Fibroblast of skin of right quadriceps (primary cell): ENCODE measurements around the gene TLCD3B.
"Not testable (repeated sequence)": the region's sequence is repeated elsewhere in the genome, so short reads cannot be mapped to it uniquely, and the experiment has no call there.

Source experiments
- DNase-seq: peaks from one replicate; pipeline ENCODE4 v3.0.0-alpha.2; 2013

The TLCD3B gene

DNA sequence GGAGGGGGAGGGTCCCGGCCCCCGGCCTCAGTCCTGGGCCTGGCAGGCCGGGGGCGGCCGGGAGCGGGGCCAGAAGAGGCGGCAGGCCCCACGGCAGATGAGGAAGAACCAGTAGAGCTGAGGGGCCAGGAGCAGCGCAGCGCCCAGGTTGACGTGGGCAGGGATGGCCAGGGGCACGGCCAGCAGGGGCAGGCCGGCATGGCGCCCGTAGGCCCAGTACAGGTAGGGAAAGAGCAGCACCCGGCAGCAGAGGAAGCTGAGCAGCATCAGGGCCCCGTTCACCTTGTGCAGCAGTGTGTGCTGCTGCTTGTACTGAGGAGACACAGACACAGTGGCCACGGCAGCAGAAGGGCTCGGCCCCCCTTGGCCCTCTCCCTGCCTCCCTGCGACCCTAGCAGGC, 5.9 kb downstream of the TLCD3B start:
- no peak for DNase-seq

DNA sequence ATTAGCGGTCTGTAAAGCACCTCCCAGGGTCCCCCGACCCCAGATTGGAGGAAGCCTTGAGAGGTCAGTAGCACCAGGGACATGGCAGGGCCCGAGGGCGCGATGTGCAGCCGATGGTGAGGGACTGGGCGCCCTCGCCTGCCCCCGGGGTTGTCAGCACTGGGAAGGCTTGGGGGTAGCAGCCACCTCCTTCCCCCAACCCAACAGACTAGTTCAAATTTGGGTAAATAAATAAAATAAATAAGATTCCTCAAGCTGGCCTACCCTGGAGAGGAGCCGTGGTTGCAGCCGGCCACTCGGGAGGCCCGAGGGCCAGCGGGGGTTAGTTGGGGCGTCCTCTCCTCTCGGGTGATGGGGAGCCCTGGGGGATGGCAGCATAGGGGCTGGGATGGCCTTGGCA, 6.6 kb downstream of the TLCD3B start:
- no peak for DNase-seq

DNA sequence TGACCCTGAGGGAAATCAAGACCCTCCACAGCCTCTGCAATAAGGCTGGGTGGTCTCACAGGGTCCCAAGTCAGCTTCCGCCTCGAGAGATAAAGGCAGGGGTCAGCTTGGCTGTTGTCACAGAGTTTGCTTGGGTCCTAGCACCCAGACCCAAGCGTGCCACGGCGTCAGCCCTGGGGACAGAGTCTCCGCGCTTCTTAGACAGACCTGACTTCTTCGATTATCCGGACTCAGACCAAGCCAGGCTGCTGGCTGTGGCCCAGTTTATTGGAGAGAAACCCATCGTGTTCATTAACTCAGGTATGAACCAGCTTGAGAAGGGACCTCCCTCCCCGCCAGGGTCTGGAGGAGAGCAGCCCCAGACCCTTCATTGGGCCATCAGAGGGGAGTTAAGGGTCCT, 7.5 kb downstream of the TLCD3B start:
- no peak for DNase-seq

DNA sequence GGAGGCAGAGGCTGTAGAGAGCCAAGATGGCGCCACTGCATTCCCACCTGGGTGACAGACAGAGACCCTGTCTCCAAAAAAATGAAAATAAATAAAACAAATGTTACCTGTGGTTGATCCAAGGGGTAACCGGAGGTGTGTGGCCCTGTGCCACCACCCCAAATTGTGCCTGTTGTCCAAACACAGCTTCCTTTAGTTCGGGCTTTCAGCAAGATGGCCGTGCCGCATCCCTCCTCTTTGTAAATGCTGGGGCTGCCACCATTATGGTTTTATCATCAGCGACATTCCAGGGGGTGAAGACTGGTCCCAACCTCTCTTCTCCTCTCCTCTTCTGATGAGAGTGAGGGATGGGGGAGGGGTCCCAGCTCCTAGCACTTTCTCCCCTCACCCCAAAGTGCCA, 8.2 kb downstream of the TLCD3B start, which contains the start of gene C16orf92:
C16orf92 (plus strand) TSS at position 312 of the 400 bp plus-strand sequence. CDS start 143 bp downstream, outside the sequence.
- DNase-seq: no peak

DNA sequence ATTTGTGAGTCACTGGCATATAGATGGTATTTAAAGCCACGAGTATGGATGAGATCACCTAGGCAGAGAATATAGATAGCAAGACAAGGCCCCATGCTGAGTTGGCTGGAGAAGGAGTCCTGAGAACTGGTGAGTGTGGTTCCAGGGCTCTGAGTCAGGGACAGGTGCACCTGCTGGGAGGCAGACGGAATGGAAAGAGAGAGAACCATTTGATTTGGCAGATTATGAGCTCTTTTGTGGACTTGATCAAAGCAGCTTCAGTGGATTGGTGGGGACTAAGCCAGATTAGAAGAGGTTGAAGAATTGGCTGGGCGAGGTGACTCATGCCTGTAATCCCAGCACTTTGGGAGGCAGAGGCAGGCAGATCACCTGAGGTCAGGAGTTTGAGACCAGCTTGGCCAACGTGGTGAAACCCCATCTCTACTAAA, 12.3 kb downstream of the TLCD3B start:
- peak; percentile 54 for DNase-seq

DNA sequence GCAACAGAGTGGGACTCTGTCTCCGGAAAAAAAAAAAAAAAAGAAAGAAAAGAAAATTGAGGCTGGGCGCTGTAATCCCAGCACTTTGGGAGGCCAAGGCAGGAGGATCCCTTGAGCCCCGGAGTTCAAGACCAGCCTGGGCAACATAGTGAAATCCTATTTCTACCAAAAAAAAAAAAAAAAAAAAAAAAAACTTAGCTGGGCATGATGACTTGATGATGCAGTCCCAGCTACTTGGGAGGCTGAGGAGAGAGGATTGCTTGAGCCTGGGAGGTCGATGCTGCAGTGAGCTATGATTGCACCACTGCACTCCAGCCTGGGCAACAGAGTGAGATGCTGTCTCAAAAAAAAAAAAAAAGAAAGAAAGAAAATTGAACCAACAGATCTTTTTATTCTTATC, 13.1 kb downstream of the TLCD3B start:
- not testable (repeated sequence) for DNase-seq

DNA sequence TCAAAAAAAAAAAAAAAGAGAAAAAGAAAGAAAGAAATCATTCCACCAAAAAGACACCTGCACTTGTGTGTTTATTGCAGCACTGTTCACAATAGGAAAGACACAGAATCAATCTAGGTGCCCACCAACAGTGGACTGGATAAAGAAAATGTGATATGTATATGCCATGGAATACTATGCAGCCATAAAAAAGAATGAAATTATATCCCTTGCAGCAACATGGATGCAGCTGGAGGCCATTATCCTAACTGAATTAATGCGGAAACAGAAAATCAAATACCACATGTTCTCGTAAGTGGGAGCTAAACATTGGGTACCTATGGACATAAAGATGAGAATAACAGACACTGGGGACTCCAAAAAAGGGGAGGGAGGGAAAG, 13.8 kb downstream of the TLCD3B start:
- no peak for DNase-seq

DNA sequence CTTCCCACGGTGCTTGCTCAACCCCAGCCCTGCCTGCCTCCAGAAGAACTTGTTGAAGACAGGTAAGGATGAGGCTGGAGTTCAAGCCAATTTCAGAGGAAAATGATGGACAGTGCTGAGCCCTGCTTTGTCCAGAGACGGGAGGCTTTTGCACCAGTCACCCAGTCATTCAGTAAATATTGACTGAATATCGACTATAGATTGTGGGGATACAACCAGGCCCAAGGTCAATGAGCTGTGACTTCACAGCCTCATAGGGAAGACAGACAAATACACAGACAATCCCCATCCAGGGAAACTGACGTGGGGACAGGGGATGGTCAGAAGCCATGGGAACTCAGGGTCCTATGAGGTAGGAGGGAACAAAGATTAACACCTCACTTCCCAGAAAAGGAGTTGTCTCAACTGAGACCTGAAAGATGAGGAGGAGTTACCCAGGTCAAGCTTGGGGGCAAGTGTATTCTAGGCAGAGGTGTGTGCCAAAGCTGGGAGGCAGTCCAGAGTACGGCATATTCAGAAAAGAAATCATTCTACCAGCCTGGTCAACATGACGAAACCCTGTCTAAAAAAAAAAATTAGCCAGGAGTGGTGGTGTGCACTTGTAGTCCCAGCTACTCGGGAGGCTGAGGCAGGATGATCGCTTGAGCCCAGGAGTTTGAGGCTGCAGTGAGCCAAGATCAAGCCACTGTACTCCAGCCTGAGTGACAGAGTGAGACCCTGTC, 14.4 kb downstream of the TLCD3B start:
- no peak for DNase-seq

DNA sequence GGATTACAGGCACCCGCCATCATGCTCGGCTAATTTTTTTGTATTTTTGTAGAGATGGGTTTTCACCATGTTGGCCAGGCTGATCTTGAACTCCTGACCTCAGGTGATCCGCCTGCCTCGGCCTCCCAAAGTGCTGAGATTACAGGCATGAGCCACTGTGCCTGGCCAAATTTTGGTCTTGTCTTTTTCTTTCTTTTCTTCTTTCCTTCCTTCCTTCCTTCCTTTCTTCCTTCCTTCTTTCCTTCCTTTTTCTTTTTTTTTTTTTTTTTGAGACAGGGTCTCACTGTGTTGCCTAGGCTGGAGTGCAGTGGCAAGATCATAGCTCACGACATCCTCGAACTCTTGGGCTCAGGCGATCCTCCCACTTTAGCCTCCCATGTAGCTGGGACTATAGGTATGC, 15.6 kb downstream of the TLCD3B start:
- not testable (repeated sequence) for DNase-seq

DNA sequence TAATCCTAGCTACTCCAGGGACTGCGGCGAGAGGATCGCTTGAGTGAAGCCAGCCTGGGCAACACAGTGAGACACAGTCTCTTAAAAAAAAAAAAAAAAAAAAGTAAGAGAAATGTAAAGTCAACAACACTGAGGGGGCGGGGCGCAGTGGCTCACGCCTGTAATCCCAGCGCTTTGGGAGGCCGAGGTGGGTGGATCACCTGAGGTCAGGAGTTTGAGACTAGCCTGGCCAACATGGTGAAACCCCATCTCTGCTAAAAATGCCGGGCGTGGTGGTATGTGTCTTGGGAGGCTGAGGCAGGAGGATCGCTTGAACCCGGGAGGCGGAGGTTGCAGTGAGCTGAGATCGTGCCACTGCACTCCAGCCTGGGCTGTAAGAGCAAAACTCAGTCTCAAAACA, 18.5 kb downstream of the TLCD3B start:
- not testable (repeated sequence) for DNase-seq

DNA sequence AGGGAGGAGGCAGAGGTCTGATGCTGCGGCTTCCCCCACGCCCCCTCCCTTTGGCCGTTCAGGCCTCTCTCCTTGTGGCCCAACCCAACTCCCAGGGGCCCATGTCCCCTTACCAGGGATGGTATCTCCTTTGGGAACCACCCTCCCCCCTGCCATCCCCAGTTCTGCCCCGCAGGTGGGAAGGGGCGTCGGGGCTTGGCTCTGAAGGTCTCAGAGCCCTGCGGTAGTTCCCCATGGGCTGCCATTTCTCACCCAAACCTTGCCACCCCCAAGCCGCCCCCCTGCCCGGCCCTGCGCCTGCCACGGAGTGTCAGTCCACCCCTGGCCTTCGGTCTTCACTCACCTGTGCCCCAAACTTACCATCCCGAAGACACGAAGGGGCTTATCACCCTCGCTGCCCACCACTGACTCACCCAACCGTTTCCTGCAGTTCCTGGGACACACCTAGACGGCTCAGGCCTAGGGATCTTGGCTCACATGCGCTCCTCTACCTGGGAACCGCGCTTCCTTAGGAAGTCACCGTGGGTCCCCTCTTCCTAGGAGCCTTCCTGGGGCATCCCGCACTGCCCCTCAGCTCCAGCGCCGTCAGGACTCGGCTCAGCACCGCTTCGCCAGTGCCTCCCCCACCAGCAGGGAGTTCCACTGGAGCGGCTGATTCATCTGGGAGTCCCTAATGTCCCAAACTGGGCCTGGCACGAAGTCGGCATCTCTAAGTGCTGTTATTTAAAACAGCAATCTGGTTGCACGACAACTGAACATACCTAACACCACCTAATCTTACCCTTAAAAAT, 19.2 kb downstream of the TLCD3B start:
- DNase-seq: no peak

DNA sequence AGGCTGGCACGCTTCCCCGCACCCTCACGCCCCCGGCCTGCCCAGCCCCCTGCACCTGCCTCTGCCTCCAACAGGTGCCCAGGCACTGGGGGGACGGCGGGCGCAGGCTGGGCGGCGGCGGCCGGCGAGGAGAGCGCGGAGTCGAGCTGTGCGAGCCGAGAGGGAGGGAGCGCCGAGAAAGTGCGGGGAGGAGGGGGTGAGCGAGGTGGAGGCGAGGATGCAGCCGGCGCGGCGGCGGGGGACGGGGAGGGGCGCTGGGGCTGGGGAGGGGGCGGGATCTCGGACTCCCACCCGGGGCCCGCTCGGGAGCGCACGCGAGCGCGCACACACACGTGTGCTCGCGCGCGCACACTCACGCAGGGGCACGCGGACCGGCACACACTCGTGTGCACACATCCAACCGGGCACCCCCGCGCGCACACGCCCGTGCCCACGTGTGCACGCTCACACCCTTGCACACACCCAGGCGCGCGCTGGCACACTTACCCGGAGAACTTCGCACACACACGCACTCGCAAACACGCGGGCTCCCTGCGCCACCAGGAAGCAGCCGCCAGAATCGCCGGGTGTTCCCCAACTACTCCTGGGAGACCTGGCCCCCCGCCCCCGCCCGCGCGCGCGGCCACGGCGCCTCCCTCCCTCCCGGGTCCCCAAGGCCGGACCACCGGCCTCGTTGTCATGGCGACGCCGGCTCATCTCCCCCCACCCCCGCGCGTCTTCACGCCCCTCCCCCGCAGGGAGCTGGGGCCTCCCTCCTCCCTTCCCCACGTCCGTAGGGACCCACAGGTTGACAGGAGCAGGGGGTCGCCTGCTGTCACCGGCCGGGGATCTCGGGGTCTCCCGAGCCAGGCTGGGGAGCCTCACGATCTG, 20.0 kb downstream of the TLCD3B start, which contains the start of gene DOC2A:
DOC2A (minus strand) TSS at position 184 of the 870 bp plus-strand sequence. CDS start 805 bp downstream, outside the sequence.
- DNase-seq: no peak

DNA sequence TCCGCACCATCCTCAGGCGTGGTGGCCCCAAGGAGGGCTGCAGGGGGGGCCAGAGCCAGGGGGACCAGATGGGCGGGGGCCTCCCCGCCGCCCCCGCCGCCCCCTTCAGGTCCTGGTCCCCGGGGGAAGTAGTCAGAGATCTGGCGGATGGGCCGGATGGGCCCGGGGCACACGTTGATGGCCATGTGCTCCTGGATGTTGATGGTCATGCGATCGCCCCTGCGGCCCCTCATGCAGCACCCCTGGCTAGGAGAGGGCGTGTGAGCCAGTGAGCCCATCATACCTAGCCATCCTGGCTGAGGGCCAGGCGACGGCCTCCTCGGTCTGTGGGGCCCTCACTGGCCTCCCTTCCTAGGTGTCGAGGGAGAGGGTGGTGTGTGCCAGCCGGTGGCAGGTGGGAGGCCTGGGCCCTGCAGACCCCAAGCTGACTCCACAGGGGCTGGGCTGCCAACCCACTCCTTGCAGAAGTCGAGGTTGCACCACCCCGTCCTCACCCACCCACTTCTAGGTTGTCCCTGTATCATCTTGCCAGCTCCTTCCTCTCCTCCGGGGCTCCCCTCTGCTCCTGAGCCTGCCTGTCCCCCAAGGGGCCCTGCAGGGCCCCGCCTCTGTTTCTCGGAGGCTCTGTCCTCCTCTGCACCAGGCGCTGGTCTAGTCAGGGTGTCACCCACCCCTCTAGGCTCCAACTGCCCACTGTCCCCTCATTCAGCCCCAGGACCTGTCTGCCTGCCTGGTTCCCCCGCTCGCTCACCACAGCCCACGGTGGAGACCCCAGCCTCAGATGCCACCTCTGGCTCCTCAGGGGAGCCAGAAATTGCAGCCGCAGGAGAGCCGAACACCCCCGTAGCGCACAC, 20.9 kb downstream of the TLCD3B start:
- no peak for DNase-seq

DNA sequence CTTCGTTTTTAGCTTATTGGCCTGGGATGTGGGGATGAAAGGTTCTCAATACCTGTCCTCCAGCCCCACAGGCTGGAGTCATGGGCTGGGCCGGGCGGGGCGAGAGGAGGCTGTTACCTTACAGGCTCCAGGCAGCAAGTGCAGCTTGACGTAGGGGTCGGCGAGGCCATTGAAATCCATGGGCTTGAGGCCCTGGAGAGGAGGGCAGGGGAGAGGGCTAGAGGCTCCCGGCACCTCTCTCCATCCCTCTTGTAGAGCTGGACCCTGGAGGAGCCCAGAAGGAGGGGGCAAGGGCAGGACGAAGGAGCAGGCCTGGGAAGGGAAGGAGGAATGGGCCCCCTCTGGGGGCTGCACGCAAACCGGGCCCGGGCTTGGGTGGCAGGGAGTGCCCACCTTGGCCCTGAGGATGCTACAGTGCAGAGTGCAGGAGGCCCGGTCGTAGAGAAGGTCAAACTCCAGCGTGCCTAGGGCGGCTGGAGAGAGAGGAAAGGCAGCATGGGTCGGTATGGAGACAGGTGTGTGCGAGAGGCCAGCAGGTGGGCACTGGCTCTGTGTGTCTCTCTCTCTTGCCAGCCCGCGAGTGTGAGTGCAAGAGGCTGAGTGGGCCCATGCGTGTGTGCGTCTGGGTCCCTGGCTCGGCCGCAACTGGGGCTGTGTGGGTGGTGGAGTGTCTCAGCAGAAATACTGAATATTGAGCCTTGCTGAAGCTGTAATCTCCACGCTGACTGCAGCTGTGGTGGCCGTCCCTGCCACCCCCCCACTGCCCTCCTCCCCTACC, 21.8 kb downstream of the TLCD3B start:
- DNase-seq: no peak

DNA sequence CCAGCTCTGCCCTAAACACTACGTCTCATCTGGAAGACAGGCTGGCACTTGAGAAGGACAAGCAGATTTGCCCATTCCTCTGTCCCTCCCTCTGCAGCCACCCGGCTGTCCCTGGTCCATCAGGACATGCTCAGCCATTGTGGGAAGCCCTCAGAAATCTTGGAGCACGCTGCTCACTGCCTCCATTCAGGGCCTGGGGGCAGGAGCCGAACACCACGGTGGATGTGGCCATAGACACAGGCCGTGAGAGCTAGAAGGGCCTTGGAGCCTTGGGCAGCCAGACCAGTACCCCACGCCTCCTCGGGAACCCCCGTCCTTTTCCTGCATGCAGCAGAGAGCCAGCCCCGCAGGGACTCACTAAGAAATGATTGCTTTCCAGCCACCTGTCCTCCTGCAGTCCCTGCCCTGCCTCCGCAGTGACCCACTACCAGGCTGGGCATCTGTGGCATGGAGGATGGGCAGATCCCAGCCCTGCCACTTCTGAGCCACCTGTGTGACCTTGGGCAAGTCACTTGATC, 23.6 kb downstream of the TLCD3B start:
- DNase-seq: no peak

DNA sequence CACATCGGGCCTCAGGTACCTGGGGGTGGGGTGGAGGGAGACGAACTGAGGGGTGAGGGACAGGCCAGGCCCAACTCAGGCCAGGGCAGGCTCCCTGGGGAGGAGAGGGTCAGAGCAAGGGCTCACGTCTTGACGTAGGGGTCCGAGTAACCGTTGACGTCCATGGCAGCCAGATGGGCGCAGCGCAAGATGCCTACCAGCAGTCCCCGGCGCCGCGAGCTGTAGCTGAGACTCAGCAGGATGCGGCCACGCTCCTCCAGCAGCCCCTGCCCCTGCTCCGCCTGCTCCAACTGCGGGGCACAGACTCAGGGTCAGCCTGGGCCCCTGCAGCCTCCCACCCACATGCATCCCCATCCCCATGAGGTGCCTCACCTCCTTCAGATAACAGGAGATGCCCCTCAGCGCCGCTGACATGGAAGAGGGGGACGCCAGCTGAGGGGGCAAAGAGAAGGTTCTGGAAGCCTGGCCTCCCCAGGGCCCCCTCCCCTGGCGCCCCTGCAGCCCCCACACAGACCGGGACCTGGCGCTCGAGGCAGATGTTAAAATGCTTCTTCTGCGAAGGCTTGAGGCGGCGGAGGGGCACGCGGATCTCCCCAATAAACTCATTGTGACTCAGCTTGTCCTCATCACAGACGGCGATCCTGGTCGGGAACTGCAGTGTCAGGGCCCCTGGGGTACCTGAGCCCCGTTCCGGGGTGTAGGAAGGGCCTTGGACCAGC, 24.3 kb downstream of the TLCD3B start:
- no peak for DNase-seq

DNA sequence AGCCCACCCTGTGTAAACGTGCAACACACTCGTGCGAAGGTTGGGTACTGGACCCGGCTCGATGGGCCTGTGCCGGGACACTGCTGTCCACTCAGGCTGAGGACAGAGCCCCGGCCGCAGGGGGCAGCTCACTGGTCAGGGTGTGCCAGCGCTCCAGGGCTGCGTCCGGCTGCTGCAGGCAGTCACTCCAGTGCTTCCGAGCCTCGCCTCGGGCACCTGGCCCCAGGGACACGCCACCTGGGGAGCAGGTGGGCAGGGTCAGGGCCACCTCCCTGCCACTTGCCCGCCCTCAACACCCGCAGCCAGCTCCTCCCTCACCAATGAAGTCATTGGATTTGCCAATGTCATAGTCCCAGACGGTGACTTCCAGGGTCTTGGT, 25.0 kb downstream of the TLCD3B start:
- DNase-seq: no peak

DNA sequence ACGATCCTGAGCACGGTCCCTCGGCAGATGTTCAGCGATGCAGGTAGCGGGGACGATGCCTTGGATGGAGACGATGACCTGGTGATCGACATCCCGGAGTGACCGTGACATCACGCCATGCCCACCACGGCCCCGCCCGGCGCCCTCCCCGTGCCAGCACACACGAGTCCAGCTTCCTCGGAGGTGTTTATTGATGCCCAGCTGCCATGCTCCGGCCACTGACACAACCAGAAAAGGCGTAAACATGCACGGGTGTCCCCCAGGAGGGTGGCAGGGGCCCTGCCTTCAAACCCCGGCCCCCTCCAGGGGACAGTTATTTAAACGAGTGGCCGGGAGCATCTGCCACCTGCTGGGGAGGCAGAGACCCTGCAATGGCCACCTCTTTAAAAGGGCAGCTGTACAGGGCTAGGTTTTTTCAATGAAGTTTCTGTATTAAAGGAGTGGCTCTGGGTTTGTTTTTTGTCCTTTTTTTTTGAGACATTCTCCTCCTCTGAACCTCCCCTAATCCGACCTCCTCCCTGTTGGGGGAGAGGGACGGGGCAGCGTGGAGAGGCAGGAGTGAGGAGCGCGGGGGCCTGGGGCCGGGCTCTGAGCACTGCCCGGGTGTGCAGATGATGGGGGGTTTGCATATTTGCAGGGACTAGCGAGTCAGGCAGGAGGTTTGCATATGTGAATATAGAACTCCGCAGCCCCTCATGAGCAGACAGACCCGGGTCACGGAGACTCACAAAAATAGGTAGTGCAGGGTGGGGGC, 25.6 kb downstream of the TLCD3B start:
- peak; percentile 34 for DNase-seq

DNA sequence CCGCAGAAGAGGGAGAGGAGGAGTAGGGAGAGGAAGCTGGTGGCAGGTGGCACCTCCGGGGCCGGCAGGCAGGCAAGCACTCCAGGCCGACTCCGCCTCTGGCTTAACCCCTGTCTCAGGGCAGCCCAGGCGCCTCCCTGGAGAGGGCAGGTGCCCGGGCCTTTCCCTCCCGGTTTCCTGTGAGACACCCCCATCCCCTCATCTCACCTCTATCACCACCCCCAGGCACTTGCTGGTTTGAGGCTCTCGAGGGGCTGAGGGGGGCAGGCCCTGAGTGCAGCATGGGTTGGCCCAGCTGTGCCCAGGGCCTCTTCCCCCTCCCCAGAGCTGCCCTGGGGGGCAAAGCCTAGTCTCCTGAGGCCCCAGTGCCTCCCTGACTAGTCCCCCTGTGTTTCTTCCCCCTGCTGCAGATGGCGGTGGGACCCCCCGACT, 26.2 kb downstream of the TLCD3B start:
- DNase-seq: no peak

DNA sequence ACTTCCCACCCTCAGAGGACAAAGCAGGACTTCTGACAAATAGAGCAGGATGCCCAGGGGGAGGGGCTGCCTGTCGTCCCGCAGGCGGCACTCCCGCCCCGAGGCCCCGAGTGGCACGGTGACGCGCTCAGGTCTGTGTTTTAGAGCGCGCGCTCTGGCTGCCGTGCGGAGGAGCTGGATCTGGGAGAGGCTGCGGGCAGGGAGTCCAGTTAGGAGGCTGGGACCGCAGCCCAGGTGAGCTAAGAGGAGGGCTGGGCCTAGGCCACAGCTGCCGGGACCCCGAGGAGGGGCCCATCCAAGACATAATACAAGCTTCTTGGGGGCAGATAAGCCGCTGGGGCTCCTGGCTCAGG, 26.7 kb downstream of the TLCD3B start:
- DNase-seq: no peak
